ENCODE results near the gene STING1.

DNA sequence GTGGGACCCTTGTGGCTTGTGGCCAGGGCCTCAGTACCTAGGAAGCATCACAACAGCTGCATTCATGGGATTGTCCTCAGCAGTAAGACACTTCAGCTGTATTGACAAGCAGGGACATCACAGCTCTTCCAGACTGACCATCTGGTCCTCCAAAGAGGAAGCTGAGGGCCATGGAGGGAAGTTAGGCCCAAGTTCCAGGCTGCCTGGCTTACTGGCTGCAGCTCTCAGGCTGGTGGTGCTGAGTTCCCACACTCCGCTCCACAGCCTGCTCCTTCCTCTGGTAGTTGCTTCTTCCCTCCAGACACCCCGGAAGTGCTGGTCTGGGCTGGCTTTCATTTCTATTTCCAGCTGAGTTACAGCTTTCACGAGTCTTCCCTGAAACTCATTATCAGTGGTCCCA is 5.7 kb upstream of the STING1 start:
- TF ChIP-seq, protein P1, sequence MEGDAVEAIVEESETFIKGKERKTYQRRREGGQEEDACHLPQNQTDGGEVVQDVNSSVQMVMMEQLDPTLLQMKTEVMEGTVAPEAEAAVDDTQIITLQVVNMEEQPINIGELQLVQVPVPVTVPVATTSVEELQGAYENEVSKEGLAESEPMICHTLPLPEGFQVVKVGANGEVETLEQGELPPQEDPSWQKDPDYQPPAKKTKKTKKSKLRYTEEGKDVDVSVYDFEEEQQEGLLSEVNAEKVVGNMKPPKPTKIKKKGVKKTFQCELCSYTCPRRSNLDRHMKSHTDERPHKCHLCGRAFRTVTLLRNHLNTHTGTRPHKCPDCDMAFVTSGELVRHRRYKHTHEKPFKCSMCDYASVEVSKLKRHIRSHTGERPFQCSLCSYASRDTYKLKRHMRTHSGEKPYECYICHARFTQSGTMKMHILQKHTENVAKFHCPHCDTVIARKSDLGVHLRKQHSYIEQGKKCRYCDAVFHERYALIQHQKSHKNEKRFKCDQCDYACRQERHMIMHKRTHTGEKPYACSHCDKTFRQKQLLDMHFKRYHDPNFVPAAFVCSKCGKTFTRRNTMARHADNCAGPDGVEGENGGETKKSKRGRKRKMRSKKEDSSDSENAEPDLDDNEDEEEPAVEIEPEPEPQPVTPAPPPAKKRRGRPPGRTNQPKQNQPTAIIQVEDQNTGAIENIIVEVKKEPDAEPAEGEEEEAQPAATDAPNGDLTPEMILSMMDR (optimal IDR thresholded peaks at IDR 0.05 in 1 of 3, IDR thresholded peaks at IDR 0.05 in 1 of 3, conservative IDR thresholded peaks at IDR 0.05 in 1 of 3; ENCODE audit: extremely low read depth in 1 of 3, insufficient read depth in 2 of 3, low read length in 3 of 3): no peak
- TF ChIP-seq EZH2 (IDR thresholded peaks at IDR 0.05; ENCODE audit: low read length): no peak
